ENCODE data around the gene NFATC1.

The NFATC1 gene

DNA sequence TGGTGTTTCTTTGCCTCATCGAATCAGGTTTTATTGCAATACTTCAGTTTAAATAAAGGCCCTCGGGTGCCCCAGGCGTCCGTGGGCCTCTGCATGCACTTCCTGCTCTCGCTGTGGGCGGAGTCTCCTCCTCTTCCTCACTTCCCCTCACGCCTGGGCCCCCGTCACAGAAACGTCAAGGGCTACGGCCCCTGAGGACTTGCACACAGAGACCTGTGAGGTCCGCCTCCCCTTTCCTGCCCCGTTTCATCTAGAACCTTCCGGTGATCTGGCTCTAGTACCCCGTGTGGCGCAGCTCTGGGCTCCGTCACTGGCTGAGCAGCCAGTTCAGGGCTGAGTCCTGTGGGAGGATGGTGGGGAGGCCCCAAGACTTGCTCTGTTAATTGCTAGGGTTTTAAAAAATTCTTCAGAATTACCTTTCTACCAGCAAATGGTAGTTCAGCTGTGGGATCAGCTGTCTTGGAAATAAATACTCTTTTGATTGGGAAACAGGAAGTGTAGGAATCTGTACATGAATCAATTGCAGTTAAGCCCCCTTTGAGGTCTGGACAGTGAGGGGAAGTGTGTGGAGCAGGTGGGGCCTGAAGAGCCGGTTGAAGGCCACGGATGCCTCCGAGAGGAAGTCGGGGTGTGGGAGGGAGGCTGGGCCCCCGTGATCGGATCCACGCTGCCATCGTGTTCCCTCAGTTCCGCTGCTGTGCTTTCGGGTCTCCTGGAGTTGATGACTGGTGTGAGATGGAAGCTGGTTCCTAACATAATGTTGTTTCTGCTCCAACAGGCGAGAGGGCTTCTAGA is 10.2 kb downstream of the NFATC1 start:
- no peak for DNase-seq

DNA sequence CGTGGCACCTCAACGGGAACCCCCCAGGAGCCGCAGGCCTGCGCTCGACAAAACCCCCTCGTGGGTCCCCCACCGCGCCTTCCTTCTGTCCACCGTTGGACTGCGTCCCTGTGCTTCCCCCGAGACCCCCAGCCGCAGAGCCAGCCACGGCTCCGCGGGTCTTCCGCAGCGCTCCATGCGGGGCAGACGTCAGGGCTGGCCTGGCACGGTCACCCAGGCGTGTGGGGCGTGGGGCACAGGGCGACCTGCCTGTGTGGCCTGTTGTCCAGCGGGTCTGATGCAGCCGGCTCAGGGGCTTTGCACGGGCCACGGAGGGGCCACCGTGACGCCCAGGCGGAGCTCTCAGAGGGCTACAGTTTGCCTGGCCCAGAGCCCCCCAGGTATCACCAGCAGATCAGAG is 11.0 kb downstream of the NFATC1 start:
- DNase-seq: no peak

DNA sequence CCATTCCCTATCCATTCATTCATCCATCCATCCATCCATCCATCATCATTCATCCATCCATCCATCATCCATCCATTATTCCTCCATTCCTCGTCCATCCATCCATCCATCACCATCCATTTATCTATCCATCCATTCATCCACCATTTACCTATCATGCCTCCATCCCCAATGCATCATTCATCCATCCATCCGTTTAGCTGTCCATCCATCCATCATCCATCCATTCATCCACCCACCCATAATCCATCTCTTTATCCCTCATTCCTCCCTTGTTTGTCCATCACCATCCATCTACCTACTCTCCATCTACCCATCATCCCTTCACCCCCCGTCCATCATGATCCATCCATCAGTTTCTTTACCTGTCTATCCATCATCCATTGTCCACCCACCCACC is 13.6 kb downstream of the NFATC1 start:
- DNase-seq: no peak

DNA sequence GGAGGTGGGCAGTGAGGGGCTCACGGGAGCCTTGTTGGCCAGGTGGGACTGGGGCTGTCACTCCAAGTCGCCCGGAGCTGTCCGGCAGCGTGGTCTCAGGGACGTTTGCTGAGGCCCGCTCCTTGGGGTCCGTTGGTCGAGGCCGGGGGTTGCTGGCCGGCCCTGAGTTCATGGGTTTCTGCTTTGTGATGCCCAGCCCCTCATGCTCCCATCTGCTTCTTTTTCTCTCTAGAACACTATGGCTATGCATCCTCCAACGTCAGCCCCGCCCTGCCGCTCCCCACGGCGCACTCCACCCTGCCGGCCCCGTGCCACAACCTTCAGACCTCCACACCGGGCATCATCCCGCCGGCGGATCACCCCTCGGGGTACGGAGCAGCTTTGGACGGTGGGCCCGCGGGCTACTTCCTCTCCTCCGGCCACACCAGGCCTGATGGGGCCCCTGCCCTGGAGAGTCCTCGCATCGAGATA is 14.5 kb downstream of the NFATC1 start:
- no peak for DNase-seq

DNA sequence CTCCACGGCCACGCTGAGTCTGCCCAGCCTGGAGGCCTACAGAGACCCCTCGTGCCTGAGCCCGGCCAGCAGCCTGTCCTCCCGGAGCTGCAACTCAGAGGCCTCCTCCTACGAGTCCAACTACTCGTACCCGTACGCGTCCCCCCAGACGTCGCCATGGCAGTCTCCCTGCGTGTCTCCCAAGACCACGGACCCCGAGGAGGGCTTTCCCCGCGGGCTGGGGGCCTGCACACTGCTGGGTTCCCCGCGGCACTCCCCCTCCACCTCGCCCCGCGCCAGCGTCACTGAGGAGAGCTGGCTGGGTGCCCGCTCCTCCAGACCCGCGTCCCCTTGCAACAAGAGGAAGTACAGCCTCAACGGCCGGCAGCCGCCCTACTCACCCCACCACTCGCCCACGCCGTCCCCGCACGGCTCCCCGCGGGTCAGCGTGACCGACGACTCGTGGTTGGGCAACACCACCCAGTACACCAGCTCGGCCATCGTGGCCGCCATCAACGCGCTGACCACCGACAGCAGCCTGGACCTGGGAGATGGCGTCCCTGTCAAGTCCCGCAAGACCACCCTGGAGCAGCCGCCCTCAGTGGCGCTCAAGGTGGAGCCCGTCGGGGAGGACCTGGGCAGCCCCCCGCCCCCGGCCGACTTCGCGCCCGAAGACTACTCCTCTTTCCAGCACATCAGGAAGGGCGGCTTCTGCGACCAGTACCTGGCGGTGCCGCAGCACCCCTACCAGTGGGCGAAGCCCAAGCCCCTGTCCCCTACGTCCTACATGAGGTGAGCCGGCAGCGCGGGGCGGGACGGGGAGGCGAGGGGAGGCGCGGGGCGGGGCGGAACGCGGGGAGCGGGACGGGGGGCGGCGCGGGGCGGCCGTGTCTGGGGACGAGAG is 15.2 kb downstream of the NFATC1 start:
- DNase-seq: no peak

DNA sequence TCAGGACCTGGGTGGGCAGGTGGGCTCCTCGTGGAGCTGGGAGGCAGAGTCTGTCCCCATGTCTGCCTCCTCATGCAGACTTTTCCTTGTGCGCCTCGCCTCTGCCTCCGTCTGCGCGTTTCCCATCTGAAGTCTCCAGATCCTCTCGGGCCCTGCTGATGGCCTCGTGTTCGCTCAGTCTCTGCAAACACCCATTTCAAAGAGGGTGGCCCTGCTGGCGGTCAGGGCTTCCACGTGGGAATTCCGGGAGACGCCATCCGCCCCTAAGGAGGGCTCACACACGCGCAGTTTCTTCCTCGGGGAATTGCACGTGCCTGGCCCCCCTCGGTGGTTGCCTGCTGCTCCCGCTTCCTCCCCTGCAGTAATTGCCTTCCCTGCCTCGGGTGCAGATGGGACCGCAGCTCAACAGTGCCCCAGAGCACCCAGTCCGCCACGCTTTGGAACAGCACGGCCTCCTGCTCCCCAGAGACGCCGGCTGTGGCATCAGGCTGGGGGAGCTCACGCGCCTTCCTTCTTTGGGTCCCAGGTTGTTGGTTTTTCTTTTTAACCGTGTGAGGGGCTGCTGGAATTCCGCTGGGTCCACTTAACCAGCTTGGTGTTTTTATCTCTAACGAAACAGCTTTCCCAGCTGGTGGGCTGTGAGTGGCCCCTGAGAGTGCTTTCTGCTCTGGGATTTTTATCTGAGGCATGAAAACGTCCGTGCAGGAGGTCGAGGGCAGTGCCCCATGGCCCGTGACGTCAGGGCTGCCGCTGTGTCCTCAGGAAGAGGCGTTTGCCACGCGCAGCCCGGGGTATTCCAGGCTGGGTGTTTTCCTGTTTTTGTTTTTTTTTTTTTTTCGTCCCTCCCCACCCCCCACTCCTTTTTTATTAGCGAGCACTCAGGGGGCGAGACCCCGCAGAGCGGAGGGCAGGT is 16.1 kb downstream of the NFATC1 start:
- peak; percentile 23 for DNase-seq

DNA sequence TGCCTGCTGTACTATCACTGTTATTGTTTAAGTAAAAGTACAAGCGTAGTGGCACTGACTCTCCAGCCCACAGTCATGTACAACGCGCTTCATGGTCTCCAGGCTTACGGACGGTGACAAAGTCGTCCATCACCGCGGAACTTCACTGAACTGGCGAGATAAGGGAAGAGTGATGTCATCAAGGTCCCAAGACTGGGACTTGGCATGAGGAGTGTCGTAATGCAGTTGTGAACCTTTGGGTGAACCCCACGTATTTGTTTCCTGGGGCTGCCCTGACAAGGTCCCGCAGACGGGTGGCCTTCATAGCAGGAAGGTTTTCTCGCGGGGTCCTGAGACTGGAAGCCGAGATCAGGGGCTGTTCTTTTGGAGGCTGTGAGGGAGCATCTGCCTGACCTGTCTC is 17.3 kb downstream of the NFATC1 start:
- DNase-seq: no peak

DNA sequence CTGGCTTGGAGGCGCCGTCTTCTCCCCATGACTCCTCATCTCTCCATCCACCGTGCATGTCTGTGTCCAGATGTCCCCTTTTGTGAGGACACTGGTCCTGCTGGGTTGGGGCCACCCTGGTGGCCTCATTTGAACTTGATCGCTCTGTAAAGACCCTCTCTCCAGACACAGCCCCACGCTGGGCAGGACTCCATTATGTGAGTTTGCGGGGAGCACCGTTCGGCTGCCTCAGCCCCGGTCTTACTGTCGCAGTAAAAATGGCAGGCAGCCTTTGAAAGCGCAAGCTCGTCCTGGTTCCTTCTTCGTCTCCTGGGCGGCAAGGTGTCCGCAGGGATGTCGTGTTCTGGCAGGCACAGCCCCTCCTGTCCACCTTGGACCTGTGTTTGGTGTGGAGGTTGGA is 17.7 kb downstream of the NFATC1 start:
- DNase-seq: no peak

DNA sequence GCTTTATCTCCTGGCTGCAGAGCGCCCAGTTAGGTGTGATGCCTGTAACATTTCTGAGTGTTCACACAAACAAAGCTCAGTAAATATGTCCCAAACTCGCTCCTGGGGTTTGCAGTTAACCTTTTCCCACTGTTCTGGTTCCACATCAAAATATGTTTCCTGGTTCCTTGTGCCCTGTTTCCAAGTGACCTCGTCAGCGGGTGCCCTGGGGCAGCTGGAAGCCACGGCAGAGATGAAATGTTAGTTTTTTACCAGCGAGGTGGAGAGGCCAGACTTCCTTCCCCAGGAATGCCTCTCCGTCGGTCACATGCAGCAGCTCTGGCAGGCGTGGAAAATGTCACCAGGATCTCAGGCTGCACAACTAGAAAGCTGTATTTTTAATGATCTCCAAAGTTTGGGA is 18.2 kb downstream of the NFATC1 start:
- no peak for DNase-seq

DNA sequence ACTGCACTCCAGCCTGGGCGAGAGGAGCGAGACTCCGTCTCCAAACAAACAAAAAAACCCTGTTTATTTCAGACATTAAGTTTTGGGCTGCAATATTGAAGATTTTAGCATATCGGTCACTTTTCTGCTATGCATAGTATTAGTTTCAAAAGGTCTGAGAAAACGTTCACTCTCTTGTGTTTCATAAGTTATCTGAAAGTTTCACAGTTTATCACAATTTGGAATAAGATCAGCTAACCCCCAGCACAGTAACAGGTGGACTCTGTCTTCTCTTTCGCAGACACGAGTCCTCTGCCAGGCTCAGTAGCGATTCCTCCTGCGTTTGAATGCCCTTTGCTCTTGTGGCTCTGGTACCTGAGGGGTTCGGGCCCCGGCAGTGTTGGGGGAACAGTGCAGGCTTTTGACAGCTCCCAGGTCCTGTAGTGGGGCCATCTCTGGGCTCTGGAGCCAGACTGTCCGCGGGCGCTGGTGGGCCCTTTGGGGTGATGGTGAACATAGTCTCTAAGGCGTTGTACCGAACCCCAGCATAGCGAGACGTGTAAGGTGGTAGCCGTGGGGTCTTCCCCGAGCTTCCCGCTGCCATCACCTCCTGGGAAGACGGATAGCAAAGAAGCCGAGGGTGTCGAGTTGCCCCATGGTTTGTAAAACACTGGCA is 20.4 kb downstream of the NFATC1 start:
- no peak for DNase-seq

GRCh38 chr18:79416677-79417052 is 20.9 kb downstream of the NFATC1 start:
- no peak for DNase-seq

GRCh38 chr18:79418236-79418635 is 22.5 kb downstream of the NFATC1 start:
- DNase-seq: no peak

DNA sequence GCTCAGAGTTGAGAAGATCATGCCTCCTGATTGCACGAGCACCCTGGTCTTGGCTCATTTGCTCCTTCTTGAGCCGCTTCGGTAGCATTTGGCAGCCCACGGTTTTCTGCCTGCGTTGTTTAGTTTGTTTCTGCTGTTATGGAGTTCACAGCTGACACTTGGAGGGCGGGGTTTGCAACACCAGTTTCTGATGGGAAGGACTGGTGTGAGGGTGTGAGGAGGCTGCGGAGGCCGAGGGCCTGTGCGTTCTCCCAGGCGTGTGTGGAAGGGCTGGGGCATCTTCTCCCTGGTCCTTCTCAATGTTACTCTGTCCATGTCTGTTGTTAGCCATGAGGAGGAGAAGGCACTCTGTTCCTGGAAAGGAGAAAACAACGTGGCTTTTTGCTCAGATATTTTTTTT is 22.9 kb downstream of the NFATC1 start:
- DNase-seq: no peak

DNA sequence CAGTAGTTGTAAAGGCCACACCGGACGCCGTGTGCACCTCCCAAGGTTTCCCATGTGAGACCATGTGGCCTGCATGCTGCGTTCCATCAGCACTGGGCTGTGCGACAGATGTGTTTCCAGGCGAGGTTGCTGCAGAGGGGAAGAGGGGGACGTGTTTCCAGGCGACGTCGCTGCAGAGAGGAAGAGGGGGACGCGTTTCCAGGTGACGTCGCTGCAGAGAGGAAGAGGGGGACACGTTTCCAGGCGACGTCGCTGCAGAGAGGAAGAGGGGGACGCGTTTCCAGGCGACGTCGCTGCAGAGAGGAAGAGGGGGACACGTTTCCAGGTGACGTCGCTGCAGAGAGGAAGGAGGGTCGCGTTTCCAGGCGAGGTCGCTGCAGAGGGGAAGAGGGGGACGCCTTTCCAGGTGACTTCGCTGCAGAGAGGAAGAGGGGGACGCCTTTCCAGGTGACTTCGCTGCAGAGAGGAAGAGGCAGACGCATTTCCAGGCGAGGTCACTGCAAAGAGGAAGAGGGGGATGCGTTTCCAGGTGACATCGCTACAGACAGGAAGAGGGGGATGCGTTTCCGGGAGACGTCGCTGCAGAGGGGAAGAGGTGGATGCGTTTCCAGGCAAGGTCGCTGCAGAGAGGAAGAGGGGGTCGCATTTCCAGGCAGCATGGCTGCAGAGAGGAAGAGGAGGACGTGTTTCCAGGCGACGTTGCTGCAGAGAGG is 24.5 kb downstream of the NFATC1 start:
- DNase-seq: no peak

DNA sequence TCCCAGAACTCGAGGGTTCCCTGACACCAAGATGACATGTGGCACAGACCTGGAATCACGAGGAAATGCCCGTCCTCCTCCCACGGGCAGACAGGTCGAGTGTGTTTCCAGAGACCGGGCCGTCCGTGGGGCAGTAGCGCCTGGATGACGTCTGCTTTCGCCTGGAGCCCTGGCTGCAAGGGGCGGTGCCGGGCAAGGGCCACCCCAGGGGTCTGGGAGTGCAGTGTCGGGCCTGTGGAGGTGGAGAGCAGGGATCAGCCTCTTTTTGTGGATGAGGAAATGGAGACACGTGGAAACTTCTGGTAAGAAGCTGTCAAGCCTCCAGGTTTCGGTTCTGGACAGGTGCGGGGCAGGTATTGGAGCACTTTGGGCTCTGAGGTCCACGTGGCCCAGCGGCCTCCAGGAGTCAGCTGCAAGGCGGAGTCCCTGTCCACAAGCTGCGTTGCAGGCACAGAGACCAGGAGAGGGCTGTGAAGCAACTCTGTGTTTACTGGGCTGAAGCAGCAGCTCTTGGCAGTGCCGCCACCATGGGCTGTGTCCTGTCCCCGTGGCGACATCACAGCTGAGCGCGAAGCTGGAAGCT is 25.6 kb downstream of the NFATC1 start:
- DNase-seq: no peak

DNA sequence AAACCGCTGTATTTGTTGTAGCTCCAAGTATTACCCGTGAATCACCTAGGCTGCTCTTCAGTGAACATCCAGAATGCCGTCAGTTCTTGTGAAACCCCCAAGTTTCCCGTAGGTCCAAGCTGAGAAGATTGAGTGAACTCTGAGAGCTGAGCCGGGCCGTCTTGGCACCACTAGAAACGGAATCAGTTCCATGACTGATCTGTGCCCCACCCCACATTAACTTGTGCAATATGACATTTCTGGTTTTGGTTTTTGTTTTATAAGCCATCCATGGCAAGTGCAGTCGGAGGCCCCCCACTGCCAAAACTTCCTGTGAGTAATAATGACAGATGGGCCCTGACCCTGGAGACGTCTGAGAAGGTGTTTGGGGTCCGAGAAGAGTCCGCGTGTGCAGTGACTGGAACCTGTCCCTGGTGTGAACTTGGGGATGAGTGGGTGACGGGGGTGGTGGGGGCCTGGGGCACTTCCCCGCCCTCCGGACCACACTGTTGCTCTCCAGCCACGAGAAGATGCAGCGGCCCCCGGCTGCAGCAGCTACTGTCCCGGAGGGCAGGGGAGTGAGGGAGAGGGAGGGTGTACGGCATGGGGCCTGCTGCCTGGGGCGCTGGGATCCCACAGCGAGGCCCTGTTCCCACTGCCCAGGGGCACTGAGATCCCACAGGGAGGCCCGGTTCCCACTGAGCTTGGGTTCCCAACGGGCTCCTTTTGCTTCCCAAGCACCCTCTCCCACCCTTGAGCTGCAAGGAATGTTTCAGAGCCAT is 26.5 kb downstream of the NFATC1 start:
- DNase-seq: no peak

GRCh38 chr18:79422783-79423165 is 27.0 kb downstream of the NFATC1 start:
- no peak for DNase-seq

GRCh38 chr18:79423211-79424007 is 27.7 kb downstream of the NFATC1 start:
- no peak for DNase-seq

DNA sequence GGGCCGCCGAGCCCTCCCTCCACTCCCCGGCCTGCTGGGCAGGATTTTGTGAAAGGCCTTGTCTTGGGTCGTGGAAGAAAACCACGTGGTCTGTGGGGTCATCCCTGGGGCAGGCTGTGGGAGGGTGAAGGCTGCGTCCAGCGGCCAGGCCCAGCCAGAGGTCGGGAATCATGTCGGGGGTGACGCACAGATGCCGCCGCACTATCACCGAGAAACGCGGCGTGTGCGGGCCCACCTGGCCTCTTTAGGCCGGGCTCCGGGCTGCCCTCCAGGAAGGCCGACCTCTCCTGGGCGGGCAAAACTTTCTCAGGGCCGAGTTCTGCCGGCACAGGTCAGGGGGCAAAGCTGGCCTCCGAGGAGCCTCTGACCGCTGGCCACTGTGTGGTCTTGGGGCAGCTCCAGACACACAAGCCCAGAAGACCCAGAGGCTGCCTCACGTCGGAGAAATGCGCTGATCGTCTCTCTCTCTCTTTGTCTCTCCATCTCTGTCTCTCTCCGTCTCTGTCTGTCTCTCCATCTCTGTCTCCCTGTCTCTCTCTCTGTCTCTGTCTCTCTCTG is 28.4 kb downstream of the NFATC1 start:
- DNase-seq: no peak

Data from eye (tissue), 1 donor.